Smooth muscle cell (in vitro differentiated cells): Measurements from ENCODE around the gene CENPN. TPM values are rescaled to one million over a fixed set of nuclear protein-coding genes. Genes with fewer than 3 reads are reported as not detected.

ENCODE experiments used
- DNase-seq: peaks from one replicate; lab custom pipeline; 2025; ENCODE audit not compliant: unreplicated experiment; lab: John Stamatoyannopoulos, UW
- H2AFZ ChIP-seq: fragments of 200-600 bp; sonication (generic); 2 replicates; pipeline ENCODE4 v1.6.0; 2016; ENCODE audit warnings: antibody characterized with exemption, low read depth, mild to moderate bottlenecking
- H3F3A ChIP-seq: fragments of 200-600 bp; sonication (generic); 2 replicates; pipeline ENCODE4 v1.6.0; 2017; ENCODE audit warnings: antibody characterized with exemption, low read depth
- H3K27ac ChIP-seq: fragments of 200-600 bp; sonication (generic); 2 replicates; pipeline ENCODE4 v1.5.1; 2016; ENCODE audit warnings: low read depth, mild to moderate bottlenecking
- H3K27me3 ChIP-seq: fragments of 200-600 bp; sonication (generic); 2 replicates; pipeline ENCODE4 v1.6.1; 2016; ENCODE audit warnings: low read depth, mild to moderate bottlenecking
- H3K36me3 ChIP-seq: fragments of 200-600 bp; sonication (generic); 2 replicates; pipeline ENCODE4 v1.5.1; 2016; ENCODE audit warnings: low read depth
- H3K4me1 ChIP-seq: fragments of 200-600 bp; sonication (generic); 2 replicates; pipeline ENCODE4 v1.5.1; 2016; ENCODE audit warnings: low read depth
- H3K4me2 ChIP-seq: fragments of 200-600 bp; sonication (generic); 2 replicates; pipeline ENCODE4 v1.6.0; 2016; ENCODE audit warnings: mild to moderate bottlenecking
- H3K4me3 ChIP-seq: fragments of 200-600 bp; sonication (generic); 2 replicates; pipeline ENCODE4 v1.5.1; 2016; ENCODE audit warnings: mild to moderate bottlenecking
- H3K79me2 ChIP-seq: fragments of 200-600 bp; sonication (generic); 2 replicates; pipeline ENCODE4 v1.6.0; 2016; ENCODE audit warnings: low read depth, mild to moderate bottlenecking
- H3K9ac ChIP-seq: fragments of 200-600 bp; sonication (generic); 2 replicates; pipeline ENCODE4 v1.6.0; 2016; ENCODE audit warnings: low read depth
- H3K9me3 ChIP-seq: fragments of 200-600 bp; sonication (generic); replicated peaks from 2 replicates; pipeline ENCODE4 v1.5.1; 2016; ENCODE audit warnings: low read depth
- H4K20me1 ChIP-seq: fragments of 200-600 bp; sonication (generic); 2 replicates; pipeline ENCODE4 v1.6.0; 2016; ENCODE audit warnings: low read depth
- CTCF ChIP-seq: fragments of 200-600 bp; sonication (generic); IDR thresholded peaks from 2 replicates; pipeline ENCODE4 v1.5.1; 2017; ENCODE audit warnings: borderline replicate concordance, mild to moderate bottlenecking, antibody characterized with exemption; ENCODE audit not compliant: insufficient read depth, poor library complexity, severe bottlenecking
- WGBS: methylation state at CpG from one replicate; pipeline ENCODE4 v1.1.7; 2016; ENCODE audit warnings: low lambda C conversion rate; 5-methylcytosine and 5-hydroxymethylcytosine counted together
- polyA plus RNA-seq: library from polyadenylated mRNA; unstranded; fragments of >200 nt; fragmentation: Nextera tagmentation; extraction: Ambion mirVana; gene quantifications from 2 replicates; pipeline ENCODE4 v1.2.1, GENCODE V29; 2016
- total RNA-seq: library from RNA; depleted of rRNA; stranded (reverse); fragments of >200 nt; gene quantifications from 2 replicates; pipeline ENCODE4 v1.2.3, GENCODE V29; 2014

Gene CENPN
- total and polyA plus RNA-seq, 2 experiments from 2014 or later: 18.8 to 25.1 TPM

DNA sequence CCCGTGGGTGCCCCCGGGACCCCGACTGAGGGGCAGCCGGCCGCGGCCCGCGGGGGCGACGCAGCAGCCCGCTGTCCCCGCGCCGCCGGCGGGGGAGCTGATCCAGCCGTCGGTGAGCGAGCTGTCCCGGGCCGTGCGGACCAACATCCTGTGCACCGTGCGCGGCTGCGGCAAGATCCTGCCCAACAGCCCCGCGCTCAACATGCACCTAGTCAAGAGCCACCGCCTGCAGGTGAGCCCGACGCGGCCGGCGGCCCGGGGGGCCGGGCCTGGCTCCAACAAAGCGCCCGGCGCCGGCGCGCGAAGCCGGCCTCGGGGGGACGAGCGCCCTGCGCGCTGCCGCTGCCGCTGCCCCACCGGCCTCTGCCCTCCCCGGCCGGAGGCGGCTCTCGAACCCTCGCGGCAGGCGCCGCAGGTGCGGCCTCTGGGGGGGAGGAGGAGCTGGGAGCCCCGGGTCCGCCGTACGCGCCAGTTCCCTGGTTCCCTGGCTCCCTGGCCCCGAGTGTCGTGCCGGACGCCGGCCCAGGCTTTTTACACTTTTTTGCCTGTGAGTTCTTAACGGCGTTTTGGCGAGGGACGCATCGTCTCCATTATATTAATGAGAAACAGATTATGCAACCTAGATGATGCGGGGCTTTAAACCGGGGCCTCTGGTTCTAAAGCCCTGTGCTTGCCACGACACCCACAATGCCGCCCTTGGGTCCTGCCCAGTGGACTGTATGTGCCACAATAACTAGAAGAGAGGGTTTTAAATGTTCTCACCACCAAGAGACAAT lies 29.1 kb downstream of the CENPN start:
- Histone ChIP-seq H3K79me2 (peaks cover 35% of the 10 kb centered on the region), H3K4me1 (peaks cover 16% of the 10 kb centered on the region), H3K36me3 (no peaks in the 10 kb centered on the region), H4K20me1 (peaks cover 41% of the 10 kb centered on the region), H3K4me3 (peak overlapping the region; percentile 92), H2AFZ (peak overlapping the region; percentile 85), H3K9me3 (no peaks in the 10 kb centered on the region), H3K9ac (peak overlapping the region; percentile 81), H3F3A (no peaks in the 10 kb centered on the region), H3K4me2 (peak overlapping the region; percentile 87), H3K27ac (peak overlapping the region; percentile 1), H3K27me3 (no peaks in the 10 kb centered on the region)
- WGBS: 1% methylated on average over 68 of the region's 80 CpGs
- TF ChIP-seq CTCF: no peak
- peak; percentile 34 for DNase-seq

GRCh38 chr16:81036751-81037350 lies 29.8 kb downstream of the CENPN start:
- no peak for TF ChIP-seq CTCF
- 36% methylated on average over 10 of the region's 10 CpGs for WGBS
- H4K20me1 ChIP-seq: peaks cover 44% of the 10 kb centered on the region
- DNase-seq: no peak
- no peaks in the 10 kb centered on the region for H3K36me3 ChIP-seq
- peak overlapping the region; percentile 1 for H3K27ac ChIP-seq
- H3K79me2 ChIP-seq: peaks cover 35% of the 10 kb centered on the region
- H3K9me3 ChIP-seq: no peaks in the 10 kb centered on the region
- H3K4me1 ChIP-seq: peaks cover 20% of the 10 kb centered on the region
- H3K27me3 ChIP-seq: no peaks in the 10 kb centered on the region
- H3F3A ChIP-seq: no peaks in the 10 kb centered on the region
- H3K4me3 ChIP-seq: peak overlapping the region; percentile 92
- H2AFZ ChIP-seq: peak overlapping the region; percentile 85
- peak overlapping the region; percentile 81 for H3K9ac ChIP-seq
- peak overlapping the region; percentile 87 for H3K4me2 ChIP-seq

DNA sequence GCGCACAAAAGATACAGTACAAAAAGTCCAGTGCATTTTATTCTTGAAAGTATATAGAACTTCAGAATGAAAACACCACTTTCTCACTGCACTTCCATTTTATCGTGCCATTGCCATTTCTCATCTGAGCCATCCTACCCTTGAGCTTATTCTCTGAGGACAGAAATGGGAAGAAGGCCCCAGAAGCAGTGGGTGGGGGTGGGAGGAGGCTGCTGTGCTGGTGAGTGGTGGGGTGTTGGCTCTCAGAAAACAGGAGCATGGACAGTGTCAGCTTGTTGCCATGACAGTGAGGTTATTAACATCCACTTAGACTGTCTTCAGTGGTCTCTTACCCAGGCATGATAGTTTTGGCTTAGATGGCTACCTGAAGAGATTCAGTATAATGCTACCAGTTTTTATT lies 33.1 kb downstream of the CENPN start:
- Histone ChIP-seq H3K4me3 (no peak overlapping the region), H3K79me2 (peaks cover 35% of the 10 kb centered on the region), H3K9ac (no peak overlapping the region), H4K20me1 (peaks cover 49% of the 10 kb centered on the region), H3K4me2 (no peak overlapping the region), H3F3A (no peaks in the 10 kb centered on the region), H2AFZ (no peak overlapping the region), H3K27me3 (no peaks in the 10 kb centered on the region), H3K4me1 (peaks cover 20% of the 10 kb centered on the region), H3K9me3 (no peaks in the 10 kb centered on the region), H3K27ac (no peak overlapping the region), H3K36me3 (peaks cover 13% of the 10 kb centered on the region)
- 91% methylated on average over 2 of the region's 2 CpGs for WGBS
- DNase-seq: no peak
- TF ChIP-seq CTCF: no peak
